ENCODE results near the gene IL1R2.

Gene IL1R2, protein sequence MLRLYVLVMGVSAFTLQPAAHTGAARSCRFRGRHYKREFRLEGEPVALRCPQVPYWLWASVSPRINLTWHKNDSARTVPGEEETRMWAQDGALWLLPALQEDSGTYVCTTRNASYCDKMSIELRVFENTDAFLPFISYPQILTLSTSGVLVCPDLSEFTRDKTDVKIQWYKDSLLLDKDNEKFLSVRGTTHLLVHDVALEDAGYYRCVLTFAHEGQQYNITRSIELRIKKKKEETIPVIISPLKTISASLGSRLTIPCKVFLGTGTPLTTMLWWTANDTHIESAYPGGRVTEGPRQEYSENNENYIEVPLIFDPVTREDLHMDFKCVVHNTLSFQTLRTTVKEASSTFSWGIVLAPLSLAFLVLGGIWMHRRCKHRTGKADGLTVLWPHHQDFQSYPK
- total RNA-seq: 0 to 0.35 reads per million in 2 donors

DNA sequence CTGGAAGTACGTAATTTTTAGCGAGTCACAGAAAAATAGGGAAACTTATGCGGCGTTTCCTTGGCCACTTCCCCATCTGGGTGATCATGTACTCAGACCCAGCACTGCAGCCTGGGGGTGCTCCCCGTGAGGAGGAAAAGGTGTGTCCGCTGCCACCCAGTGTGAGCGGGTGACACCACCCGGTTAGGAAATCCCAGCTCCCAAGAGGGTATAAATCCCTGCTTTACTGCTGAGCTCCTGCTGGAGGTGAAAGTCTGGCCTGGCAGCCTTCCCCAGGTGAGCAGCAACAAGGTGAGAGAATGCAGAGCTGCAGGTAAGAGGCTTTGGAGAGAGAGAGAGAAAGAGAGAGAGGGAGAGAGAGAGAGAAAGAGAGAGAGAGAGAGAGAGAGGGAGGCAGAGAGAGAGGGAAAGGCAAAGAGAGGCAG lies at the start of gene IL1R2:
Gene IL1R2, plus strand, starts transcription at position 240 of the 425 bp plus-strand sequence. CDS start 16,616 bp downstream, outside the sequence.
- DNase-seq: no peak

DNA sequence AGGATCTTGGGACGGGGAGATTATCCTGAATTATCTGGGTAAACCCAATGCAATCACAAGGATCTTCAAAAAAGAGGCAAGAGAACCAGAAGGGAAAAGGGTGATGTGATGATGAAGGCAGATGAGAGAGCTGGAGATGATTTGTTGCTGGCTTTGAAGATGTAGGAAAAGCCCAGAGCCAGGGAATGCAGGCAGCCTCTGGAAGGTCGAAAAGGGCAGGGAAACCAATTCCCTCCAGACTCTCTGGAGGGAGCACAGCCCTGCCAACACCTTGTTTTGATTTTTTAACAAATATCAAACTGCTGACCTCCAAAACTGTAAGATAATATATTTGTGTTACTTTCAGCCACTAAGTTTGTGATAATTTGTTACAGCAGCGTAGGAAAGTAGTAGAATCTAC lies 48.9 kb upstream of the IL1R2 start:
- DNase-seq: no peak

DNA sequence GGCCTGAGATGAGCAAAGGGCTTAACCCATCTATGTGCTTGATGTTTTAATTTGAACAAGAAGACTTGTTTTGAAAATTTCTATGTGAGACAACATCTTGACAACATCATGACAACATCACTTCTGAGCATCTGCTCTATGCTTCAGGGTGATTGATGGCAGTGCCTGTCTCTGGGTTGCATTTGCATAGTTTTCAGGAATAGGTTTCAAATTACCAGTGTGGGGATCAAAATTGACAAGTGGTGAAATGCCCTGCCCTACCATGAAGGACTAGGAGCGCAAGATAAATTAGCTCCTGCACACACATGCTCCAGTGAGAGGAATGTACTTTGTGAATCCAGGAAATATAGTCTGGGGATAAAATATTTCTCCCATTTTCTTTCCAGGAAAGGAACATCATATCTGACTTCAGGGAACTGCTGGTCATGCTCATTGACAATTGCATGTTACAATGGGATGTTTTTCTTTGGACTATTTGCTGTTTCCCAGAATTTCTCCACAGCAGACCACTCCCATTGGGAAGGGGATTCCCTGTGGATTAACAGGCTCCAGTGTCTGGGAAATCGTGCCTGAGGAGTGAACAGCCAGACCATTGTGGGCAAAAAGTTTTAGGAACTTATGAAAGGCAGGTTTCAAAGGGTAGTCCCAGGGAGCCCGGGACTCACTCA lies 45.3 kb upstream of the IL1R2 start:
- DNase-seq: no peak

DNA sequence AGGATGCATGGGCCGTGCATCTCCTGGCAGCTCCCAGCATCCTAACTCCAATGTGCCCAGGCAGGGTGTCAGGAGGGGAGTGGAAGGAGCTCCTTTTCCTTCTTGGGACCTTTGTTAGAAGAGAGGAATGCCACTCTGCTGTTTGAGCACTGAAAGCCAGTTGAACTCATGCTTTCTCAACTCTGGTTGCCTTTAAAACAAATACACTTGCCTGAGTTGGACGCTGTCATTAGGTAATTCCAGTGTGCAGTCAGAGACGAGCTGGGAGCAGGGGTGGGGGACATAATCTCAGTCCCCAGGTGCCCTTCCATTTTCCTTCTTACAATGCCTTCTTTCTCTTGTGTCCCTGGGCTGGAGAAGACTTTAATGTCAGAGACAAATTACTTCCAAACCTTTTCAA lies 44.4 kb upstream of the IL1R2 start:
- no peak for DNase-seq

DNA sequence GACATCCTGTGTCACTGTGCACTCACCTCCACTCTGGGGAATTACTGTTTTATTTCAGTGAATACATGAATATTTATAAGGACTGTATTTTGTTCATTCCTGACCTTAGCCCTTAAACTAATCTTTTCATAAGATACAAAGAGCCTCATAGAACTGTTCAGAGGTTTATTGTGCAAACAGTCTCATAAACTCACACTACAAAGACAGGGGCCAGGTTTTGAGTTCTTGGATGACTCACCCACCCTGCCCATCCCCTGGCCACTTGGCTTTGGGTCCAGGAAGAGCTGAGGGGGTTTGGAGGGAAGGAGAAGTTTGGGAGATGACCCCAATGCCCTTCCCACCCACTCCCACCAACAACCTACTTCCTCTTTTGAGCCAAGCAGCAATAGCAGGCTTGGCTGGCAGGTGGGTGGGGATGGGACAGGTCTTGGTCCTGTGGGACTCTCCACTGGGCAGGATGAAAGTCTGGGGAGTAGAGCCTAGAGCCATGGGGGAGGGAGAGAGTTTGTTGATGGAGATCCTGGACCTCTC lies 43.1 kb upstream of the IL1R2 start:
- no peak for DNase-seq

DNA sequence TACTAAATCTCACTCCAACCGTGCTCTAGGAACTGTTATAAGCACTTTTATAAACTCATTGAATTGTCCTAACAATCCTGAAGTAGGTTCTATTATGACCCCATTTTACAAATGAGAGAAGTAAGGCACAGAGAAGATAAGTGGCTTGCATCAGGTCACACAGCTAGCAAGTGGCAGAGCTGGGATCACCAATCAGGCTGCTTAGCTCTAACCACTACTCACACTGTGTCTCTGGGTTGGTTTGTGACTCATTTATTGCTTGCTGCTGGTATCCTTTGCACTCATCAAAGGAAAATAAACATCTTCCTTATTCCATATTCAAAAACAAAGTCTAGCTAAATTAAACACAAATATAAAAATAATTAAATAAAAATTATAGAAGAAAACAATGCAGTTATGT lies 42.5 kb upstream of the IL1R2 start:
- no peak for DNase-seq

DNA sequence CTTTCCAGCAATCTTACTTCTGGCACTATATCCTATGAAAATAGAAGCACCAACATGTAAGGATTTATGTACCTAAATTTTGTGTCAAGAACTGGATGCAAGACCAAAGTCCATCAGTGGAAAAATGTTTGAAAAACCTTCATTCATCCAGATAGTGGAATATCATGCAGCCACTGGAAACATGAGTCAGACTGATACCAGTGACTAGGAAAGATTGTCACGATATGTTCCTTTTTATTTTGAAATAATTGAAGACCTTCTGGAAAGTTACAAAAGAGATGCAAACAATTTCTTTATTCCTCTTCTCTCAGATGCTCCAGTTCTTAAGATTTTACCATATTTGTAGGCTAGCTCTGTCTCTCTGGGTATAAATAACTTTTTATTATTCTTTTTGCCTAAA lies 40.5 kb upstream of the IL1R2 start:
- DNase-seq: no peak

DNA sequence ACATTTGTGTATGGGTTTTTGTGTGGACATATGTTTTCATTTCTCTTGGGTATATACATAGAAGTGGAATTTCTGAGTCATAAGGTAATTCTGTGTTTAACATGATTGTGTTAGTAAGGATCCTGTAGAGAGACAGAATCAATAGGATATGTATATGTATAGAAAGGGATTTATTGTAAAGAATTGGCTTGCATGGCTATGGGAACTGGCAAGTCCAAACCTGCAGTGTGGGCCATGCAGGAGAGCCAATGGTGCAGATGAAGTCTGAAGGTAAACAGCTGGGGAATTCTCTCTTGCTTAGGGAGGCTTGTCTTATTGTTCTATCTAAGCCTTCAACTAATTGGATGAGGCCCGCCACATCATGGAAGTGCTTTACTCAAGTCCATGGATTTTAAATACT lies 39.2 kb upstream of the IL1R2 start:
- no peak for DNase-seq

DNA sequence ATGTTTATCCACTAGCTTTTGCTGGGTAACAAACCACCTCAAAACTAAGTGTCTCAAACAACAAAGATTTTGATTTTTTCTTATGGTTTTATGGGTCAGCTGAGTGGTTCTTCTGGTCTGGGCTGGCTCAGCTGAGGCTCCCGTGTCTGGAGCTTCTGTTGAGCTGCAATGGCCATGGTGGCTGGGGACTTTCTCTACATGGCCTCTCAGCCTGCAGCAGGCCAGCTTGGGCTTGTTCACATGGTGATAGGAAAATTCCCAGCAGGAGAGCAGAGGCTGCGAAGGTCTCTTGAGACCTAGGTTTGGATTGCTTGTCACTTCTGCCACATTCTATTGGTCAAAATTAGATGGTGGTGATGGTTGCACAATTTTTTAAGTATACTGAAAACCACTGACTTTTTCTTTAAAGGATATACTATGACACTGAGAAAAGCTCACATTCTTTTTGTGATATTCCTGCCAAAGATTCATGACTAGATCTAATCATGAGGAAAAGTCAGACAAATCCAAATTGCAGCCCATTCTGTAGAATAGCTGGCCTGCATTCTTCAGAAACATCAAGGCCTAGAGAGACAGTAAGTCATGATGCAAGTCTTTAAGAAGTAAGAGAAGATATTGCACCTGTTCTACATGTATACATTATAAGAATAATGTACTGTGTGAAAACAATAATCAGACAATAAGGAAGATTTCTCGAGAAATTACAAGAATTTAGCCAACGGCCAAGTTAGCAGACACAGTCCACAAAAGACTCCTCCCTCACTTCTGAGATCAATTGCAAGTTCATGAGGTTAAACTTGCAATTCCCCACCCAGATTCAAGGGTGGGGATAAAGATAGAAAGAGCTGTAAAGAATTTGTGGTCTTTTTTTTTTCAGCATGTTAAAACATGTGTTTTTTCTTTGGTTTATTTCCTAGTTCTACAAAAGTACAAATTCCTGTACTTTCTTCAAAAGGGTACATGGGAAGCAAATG lies 35.0 kb upstream of the IL1R2 start:
- DNase-seq: no peak

DNA sequence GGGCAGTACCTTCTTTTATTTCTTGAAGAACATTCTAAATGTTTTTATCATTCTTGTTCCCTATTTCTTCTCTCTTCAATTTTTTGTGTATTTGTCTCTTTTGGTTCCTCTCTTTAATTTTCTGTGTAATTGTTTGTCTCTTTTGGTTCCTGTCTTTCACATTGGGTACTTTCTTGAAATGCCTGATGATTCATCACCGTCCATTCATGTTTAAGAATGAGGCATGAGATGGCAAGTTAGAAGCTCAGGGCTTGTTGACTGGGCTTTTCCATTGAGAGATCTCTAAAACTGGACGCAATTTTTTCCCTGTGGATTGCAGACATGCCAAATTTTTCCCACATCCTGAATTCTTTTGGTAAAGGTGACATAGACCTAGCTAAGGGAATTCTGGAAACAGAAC lies 33.7 kb upstream of the IL1R2 start:
- no peak for DNase-seq

DNA sequence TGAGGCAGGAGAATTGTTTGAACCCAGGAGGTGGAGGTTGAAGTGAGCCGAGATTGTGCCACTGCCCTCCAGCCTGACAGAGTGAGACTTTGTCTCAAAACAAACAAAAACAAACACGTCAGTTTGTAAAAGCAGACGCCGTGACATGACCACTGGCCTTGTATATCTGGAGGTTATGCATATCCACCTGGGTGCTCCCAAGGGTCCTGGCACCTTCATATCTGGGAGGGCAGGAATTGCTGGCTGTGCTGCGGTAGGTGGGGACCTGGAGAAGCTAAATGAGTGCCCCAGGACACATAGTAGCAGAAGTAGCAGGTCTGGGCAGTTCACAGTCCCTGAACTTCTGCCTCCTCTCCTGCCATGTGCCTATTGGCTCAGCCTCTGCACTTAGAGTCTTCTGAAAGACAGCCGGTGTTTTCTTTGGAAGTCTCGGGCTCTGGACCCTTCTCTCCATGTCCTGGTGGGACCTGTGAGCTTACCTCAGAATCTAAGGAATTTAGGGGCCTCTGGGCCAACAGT lies 30.9 kb upstream of the IL1R2 start:
- DNase-seq: no peak

DNA sequence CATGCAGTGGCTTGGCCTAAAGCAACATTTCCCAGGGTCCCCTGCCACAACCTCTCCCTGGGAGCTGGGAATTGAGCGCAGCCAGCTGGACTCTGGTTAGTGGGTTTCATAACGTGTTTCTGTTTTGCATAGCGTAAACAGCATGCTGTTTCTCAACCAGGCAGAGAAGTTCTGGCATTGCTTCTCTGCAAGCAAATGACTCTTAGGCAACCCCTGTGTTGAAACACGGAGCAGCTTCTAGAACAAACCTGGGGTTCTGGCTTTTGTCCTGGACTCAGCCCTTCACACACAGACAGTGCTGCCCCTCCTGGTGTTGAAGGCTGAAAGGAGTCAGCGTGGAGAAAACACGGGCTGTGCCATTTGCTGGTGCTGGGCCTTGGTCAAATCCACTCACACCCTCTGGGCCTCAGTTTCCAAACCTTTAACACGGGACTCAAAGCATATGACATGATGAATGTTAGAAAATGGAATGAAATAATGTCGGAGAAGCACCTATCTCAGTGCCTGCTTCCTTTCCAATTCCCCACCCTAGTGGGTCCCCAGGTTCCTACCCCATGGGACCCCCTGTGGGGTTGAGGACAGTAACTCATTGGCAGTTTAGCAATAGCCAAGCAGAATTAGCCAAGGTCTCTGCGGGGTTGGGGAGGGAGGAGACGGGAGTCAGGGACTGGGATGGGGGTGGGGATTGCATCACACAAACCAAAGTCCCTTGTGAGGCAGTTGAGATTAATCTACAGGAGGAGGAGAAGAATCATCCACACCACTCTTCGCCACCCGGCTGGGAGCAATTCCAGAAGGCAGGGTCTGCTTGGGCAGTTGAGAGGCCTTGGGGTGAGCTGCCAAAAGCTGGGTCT lies 30.2 kb upstream of the IL1R2 start:
- DNase-seq: no peak

DNA sequence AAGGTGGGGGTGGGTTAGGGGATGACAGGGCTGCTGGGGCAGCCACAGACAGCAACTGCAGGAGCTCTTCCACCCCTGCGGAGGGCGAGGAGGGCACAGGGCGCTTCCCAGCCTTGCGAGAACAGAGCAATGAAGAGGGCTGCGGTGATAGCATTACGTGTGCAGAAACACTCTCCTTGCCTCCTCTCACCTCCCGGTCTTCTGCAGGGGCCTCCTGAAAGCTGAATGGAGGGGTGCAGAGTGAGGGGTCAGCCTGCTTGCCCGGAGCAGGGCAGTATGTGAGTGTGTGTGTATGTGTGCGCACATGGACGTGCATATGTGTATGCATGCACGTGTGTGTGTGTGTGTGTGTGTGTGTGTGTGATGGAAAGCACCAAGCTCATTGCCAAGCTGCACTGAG lies 29.5 kb upstream of the IL1R2 start:
- no peak for DNase-seq

DNA sequence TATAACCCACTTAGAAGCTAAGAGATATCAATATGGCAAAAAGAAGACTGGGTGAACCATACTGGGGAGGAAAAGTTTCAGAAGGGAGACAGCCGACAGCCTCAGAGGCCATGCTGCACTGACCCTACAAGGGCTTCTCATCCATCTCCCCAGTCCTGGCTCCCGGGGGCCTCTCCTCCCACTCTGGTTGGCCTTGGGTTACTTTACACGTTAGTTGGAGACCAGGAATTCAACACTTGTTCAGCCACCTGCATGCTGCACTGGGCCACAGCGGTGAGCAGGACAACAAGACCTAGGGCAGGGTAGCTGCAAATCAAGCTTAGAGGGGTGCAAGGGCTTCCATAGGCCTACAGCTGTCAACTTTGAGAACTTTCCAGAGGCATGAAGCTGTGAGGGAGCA lies 28.6 kb upstream of the IL1R2 start:
- no peak for DNase-seq

DNA sequence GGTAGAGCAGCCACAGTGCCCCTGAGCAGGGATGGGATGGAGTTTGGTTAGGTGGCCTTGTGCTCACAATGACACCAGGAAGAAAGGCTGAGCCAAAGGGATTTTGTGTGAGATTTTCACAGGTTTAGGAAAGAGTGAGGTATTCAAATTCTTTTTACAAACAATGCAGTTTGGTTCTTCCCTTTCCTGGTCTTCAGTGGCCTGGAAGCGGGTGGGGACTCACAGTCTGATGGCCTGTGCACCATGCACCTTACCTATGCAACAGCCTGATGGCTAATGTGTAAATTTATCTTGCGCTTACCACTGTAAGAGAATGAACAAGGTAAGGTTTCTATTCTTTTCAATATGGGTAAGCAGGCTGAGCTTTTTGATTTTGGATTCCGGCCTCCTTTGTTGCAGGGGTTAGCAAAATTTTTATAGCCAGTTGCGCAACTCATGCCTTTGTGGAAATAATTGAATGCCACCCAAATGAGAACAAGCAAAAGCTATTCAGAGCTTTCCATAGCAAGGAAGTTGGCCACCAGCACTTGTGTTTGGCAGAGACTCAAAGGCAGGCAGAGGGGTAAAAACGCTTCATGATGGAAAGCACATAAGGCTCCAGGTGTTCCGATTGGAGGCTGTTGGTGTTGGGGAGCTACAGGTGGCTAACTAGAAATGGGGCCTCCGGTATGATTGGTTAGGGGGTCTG lies 23.8 kb upstream of the IL1R2 start:
- no peak for DNase-seq

DNA sequence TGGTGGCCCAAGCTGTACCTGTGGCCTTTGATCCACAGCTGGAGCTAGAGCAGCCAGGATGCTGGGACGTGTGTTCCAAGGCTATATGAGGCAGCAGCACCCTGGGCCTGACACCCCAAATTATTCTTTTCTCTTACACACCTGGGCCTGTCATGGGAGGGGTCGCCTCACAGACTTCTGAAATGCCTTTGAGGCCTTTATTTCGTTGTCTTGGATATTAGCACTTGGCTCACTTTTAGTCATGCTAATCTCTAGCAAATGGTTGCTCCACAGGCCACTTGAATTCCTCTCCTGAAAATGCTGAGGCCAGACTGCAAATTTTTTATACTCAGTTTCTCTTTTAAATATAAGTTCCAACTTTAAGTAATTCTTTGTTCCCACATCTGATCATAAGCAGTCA lies 22.0 kb upstream of the IL1R2 start:
- no peak for DNase-seq

DNA sequence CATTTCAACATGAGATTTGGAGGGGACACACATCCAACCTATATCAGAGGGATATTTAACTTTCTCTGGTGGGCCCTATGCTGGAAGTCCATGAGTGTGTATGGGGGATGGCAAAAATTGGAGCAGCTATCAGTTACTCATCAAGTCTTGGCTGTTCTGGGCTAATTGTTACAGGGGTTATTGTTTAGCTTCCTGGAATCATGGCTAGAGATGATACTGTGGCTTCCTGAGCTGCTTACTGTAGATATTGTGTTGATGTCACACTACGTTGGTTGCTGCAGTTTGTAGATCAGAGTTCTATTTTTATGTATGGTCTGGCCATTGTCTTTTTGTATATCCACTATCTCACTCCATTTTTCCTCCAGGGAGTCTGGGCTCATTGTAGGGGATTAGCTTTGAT lies 20.9 kb upstream of the IL1R2 start:
- no peak for DNase-seq

DNA sequence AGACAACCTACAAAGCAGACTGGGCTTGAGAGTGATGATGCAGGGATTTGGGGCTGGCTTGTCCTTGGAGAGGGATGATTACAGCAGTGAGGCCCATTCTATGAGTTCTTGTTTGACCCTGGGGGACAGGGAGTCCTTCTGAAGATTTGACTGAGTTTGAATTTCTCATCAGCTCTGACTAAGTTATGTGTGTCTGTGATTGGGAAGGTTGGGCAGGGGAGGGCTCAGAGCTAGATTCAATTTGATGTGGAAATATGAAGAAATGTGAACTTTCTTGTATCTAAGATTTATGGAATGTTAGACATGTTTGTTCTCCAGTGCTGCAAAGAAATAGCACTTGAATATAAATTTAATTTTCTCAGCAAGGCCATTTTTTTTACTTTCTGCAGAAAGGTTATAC lies 19.9 kb upstream of the IL1R2 start:
- no peak for DNase-seq

DNA sequence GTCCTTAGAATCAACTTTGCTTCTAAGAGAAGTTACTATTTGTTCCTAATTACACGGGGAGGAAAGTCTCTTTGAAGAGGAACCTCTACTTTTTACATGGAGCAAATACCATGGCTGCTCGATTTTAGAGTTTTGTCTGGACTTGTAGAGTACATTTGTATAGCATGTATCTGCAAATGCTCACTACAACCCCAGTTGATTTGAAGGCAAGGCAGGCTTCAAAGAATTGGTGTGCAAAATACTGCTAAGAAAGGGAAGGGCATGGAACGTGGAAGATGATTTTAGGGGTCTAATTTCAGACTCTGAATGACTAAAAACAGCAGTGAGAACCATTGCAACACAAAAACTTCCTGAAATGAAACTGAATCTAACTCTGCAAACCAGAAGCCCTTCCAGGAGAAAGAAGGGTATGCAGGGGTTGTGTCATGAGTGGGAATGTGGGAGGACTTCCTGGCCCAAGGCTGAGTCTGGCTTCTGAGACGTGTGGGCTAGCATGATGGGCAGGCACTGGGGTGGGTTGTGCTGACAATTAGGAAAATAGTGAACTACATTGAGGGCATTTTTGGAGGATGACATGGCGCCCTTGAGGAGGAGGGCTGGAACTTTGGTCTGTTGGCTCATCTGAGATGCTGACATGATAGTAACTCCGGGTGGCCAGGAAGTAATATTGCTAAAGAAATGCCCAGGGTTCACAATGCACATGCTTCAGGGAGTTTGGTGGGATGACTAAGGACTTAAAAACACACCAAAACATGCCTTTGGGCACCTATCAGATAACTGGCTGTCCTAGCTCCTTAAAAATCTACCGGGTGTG lies 18.9 kb upstream of the IL1R2 start:
- DNase-seq: no peak

DNA sequence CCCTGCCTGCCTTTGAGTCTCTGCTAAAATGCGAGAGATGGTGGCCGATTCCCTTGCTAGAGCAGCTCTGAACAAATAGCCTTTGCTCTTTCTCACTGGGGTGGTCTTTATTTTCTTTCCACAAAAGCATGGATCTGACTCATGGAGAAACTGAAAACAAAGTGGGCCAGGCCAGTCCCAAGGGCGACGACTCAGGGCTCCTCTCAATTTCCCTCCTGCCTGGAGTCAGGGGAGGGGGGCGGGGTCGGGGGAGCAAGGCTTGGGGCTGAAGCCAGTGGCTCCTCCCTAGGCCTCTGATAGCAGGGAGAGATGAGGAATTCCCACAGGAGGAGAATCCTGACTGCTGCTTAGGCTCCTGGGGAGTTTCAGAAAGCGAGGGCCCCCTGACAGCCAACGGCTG lies 17.1 kb upstream of the IL1R2 start:
- DNase-seq: no peak
